HEK293T (cell line): Measurements from ENCODE around the gene VRK3.
"Not testable (repeated sequence)": the region's sequence is repeated elsewhere in the genome, so short reads cannot be mapped to it uniquely, and the experiment has no call there.

Experiments used
- CTCF ChIA-PET: fragments of 350-600 bp; formaldehyde crosslinking; extraction: SDS; loops from one replicate; lab custom pipeline; 2021; ENCODE audit warnings: antibody characterized with exemption, inconsistent platforms; lab: Yijun Ruan, JAX
- POLR2A ChIA-PET: fragments of 350-600 bp; formaldehyde crosslinking; extraction: SDS; loops from one replicate; lab custom pipeline; 2020; ENCODE audit warnings: antibody characterized with exemption, inconsistent platforms; lab: Yijun Ruan, JAX
- DNase-seq: peaks from one replicate; pipeline ENCODE4 v3.0.0; 2012; ENCODE audit warnings: mixed read lengths; ENCODE audit errors: extremely low spot score
- ARNT ChIP-seq: fragments of 450-650 bp; IDR thresholded peaks from 2 replicates; pipeline ENCODE4 v1.6.1; 2017; ENCODE audit warnings: mild to moderate bottlenecking
- BHLHE40 ChIP-seq: fragments of 450-650 bp; IDR thresholded peaks from 2 replicates; pipeline ENCODE4 v1.6.1; 2016; ENCODE audit warnings: mild to moderate bottlenecking, moderate library complexity, borderline replicate concordance
- CTBP1 ChIP-seq: fragments of 450-650 bp; IDR thresholded peaks from 2 replicates; pipeline ENCODE4 v1.6.1; 2016; ENCODE audit warnings: borderline replicate concordance
- ELF4 ChIP-seq: fragments of 450-650 bp; IDR thresholded peaks from 2 replicates; pipeline ENCODE4 v1.6.1; 2017; ENCODE audit warnings: antibody characterized with exemption
- FOXA1 ChIP-seq: fragments of 450-650 bp; IDR thresholded peaks from 2 replicates; pipeline ENCODE4 v1.6.1; 2016; ENCODE audit warnings: mild to moderate bottlenecking
- FOXK2 ChIP-seq: fragments of 450-650 bp; IDR thresholded peaks from 2 replicates; pipeline ENCODE4 v1.6.1; 2016; ENCODE audit warnings: mild to moderate bottlenecking
- FOXM1 ChIP-seq: fragments of 450-650 bp; IDR thresholded peaks from 2 replicates; pipeline ENCODE4 v1.6.1; 2017; ENCODE audit warnings: mild to moderate bottlenecking, borderline replicate concordance
- HDGF ChIP-seq: fragments of 450-650 bp; IDR thresholded peaks from 2 replicates; pipeline ENCODE4 v1.6.1; 2017; ENCODE audit warnings: antibody characterized with exemption, borderline replicate concordance
- L3MBTL2 ChIP-seq: fragments of 450-650 bp; conservative IDR thresholded peaks from 2 replicates; pipeline ENCODE4 v1.6.1; 2016; ENCODE audit warnings: mild to moderate bottlenecking
- LEF1 ChIP-seq: fragments of 450-650 bp; IDR thresholded peaks from 2 replicates; pipeline ENCODE4 v1.6.1; 2017; ENCODE audit warnings: mild to moderate bottlenecking, borderline replicate concordance
- NFRKB ChIP-seq: fragments of 450-650 bp; IDR thresholded peaks from 2 replicates; pipeline ENCODE4 v1.6.1; 2016; ENCODE audit warnings: mild to moderate bottlenecking, moderate library complexity
- SP1 ChIP-seq: fragments of 450-650 bp; IDR thresholded peaks from 2 replicates; pipeline ENCODE4 v1.6.1; 2017
- SUZ12 ChIP-seq: fragments of 450-650 bp; IDR thresholded peaks from 2 replicates; pipeline ENCODE4 v1.6.1; 2016; ENCODE audit warnings: mild to moderate bottlenecking
- TARDBP ChIP-seq: fragments of 450-650 bp; IDR thresholded peaks from 2 replicates; pipeline ENCODE4 v1.6.1; 2016
- ZNF384 ChIP-seq: fragments of 450-650 bp; IDR thresholded peaks from 2 replicates; pipeline ENCODE4 v1.6.1; 2016
- TF ChIP-seq, protein P1 (sequence below): fragments of 450-650 bp; IDR thresholded peaks from 2 replicates; pipeline ENCODE4 v1.6.1; 2016

VRK3 gene

DNA sequence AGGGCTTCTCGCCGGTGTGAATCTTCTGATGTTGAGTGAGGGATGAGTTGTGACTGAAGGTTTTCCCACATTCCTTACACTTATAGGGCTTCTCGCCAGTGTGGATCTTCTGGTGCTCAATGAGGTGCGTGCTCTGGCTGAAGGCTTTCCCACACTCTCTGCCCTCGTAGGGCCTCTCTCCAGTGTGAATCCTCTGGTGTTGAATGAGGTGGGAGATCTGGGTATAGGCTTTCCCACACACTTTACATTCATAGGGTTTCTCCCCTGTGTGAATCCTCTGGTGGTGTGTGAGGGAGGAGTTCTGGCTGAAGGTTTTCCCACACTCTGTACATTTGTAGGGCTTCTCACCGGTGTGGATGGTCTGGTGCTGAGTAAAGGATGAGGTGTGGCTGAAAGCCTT lies 33.9 kb upstream of the VRK3 start:
- TF ChIP-seq LEF1 (no peak), HDGF (no peak), NFRKB (no peak), TARDBP (no peak), SUZ12 (no peak), FOXM1 (no peak), FOXK2 (no peak), CTBP1 (no peak), BHLHE40 (no peak), ARNT (no peak), L3MBTL2 (no peak), ZNF384 (no peak), ELF4 (no peak), FOXA1 (no peak)
- TF ChIP-seq, protein P1, sequence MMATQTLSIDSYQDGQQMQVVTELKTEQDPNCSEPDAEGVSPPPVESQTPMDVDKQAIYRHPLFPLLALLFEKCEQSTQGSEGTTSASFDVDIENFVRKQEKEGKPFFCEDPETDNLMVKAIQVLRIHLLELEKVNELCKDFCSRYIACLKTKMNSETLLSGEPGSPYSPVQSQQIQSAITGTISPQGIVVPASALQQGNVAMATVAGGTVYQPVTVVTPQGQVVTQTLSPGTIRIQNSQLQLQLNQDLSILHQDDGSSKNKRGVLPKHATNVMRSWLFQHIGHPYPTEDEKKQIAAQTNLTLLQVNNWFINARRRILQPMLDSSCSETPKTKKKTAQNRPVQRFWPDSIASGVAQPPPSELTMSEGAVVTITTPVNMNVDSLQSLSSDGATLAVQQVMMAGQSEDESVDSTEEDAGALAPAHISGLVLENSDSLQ: no peak
- no peak for DNase-seq
- ChIA-PET CTCF (no interaction called here), POLR2A (no interaction called here)

DNA sequence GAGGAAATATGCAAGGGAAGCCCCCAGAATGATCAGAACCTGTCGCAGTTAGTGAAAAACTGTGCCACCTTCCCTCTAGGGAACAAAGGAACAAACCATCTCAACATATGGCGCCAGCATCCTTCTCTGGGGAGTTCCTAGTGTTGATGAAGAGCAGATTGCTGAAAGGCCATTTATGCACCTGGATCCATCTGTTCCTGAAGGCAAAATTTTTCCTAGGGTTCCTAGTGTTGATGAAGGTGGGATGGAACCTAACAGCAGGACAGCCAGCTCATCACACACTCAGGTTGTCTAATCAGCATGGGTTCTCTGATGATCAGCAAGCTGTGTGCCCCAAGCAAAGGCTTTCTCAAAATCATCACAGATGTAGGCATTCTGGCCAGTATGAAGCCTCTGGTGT lies 33.3 kb upstream of the VRK3 start:
- DNase-seq: no peak
- POLR2A ChIA-PET: no interaction called here
- CTCF ChIA-PET: no interaction called here
- no peak for TF ChIP-seq BHLHE40
- TF ChIP-seq SP1: no peak
- TF ChIP-seq FOXM1: no peak
- no peak for TF ChIP-seq L3MBTL2

DNA sequence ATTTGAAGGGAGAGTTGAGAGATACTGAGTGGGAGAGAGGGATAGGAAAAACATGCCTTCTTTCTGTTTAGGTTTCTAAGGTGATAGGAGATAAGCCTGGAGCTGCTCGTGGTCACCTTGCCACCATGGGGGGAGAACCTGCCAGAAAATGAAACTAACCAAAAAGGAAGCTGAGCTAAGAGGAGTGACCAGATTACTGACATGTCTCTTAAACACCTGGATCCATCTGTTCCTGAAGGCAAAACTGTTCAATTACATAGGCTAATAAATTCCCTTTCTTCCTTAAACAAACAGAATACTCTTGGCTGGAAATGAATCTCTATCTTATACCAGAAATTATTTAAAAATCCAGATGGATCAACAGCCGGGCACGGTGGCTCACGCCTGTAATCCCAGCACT lies 27.9 kb upstream of the VRK3 start:
- TF ChIP-seq SUZ12 (no peak), ARNT (no peak), HDGF (no peak), LEF1 (no peak), TARDBP (no peak), ELF4 (no peak), FOXK2 (no peak), BHLHE40 (no peak), ZNF384 (no peak), FOXM1 (no peak), CTBP1 (no peak), FOXA1 (no peak), L3MBTL2 (no peak), SP1 (no peak), NFRKB (no peak)
- TF ChIP-seq, protein P1: no peak
- POLR2A ChIA-PET: no interaction called here
- CTCF ChIA-PET: no interaction called here
- no peak for DNase-seq

DNA sequence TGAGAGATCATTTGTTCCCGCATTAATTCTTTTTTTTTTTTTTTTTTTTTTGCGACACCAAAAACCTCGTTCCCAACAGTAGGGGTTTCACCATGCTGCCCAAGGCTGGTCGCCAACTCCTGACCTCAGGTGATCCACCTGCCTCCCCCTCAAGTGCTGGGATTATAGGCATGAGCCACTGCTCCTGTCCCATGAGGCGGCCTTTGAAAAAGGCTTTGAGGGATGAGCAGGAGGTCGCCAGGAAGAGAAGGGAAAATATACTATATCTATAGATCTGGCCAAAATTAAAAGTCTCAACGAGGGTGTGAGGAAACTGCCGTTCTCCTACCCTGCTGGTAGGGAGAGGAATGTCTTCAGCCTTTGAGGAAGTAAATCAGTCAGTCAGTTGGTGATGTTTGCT lies 26.8 kb upstream of the VRK3 start:
- CTCF ChIA-PET: no interaction called here
- TF ChIP-seq ZNF384 (no peak), ELF4 (no peak), CTBP1 (no peak), ARNT (no peak), SUZ12 (no peak), NFRKB (no peak), BHLHE40 (no peak), FOXA1 (no peak), FOXK2 (no peak), HDGF (no peak), TARDBP (no peak), FOXM1 (no peak), LEF1 (no peak), L3MBTL2 (no peak), SP1 (no peak)
- TF ChIP-seq, protein P1: no peak
- DNase-seq: no peak
- POLR2A ChIA-PET: no interaction called here

DNA sequence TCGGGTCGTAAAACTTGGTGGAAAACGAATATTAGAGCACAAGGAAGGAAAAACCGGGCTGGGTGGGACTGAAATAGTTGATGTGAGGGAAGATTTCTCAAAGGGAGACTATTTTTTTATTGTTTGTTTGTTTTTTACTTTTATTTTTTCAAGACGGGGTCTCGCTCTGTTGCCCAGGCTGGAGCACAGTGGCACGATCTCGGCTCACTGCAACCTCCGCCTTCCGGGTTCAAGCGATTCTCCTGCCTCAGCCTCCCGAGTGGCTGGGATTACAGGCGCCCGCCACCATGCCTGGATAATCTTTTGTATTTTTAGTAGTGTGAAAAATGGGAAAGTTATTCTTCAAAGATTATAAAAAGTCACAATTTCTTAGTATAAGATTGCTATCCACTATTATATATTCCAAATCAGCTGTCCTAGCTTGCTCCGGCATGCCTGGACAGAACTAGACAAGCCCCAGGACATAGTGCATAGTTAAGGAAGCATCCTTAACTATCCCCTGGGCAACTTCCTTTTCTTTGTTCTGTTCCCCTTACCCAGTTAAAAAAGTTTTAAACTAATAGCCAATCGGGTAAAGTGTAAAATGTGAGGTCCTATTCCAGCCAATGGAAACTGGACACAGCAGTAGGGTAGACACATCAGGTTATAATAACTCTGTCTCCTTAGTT lies 26.2 kb upstream of the VRK3 start:
- peak; percentile 48; the same call in 1 of the 2 replicates for TF ChIP-seq ZNF384
- DNase-seq, CTCF ChIA-PET: not testable (repeated sequence)
- POLR2A ChIA-PET: interaction anchor here (1.8 kb wide), 1 partner anchor 15 kb away, joined by 3 read pairs; no protein-coding TSS in a partner anchor

DNA sequence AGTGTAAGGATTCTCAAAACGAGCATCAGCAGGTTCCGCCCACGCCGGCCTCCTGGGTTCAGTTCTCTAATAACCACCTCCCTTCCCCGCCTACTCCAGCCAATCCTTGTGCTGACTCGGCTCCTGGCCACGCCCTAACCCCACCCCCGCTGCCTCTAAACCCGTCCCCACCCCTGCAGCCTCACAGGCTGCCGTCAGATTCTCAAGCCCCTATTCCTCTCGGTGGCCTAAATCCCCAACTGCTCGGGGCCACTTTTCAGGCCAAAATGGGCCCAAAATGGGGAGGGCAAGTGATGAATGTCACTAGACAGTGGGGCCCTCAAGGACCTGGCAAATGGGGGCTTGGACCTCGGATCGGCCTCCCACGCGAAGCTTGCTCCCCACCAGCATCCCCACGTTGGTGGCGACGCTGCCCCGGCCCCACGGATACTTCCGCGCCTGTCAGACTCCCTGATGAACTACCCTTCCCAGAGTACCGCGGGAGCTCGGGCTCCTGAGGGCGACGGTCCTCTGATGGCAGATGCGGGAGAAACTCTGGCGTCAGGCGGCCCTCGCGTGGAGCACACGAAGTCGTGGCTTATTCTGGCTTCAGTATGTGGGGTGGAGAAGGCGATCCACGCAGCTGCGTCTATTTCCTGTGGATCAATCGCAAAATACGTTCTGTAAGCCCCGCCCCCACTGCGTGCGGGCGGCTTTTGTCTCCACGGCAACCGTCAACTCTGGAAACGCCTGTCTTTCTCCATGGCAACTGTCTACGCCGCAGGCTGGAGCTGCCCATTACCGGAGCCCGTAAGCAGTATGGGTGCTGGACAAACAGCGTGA lies 25.4 kb upstream of the VRK3 start:
- CTCF ChIA-PET: interaction anchor here (1.3 kb wide), 1 partner anchor 65 kb away, joined by 3 read pairs; no protein-coding TSS in a partner anchor
- TF ChIP-seq, protein P1: peak; percentile 57
- TF ChIP-seq L3MBTL2: peak; percentile 72
- no peak for TF ChIP-seq ARNT
- no peak for TF ChIP-seq FOXK2
- TF ChIP-seq ELF4: no peak

More for the DNA sequence above, 25.4 kb upstream of the VRK3 start:
- POLR2A ChIA-PET: interaction anchor here (0.6 to 1.8 kb wide), 2 partner anchors 11 to 16 kb away, joined by 3 to 4 read pairs; no protein-coding TSS in a partner anchor
- peak; percentile 87 for DNase-seq
